HEK293 (cell line): ENCODE results near the gene MAN1B1.

Experiments used
- CTCF ChIA-PET: fragments of 350-600 bp; formaldehyde crosslinking; extraction: SDS; loops from one replicate; lab custom pipeline; 2021; ENCODE audit warnings: antibody characterized with exemption; lab: Yijun Ruan, JAX
- POLR2A ChIA-PET: fragments of 300-600 bp; formaldehyde crosslinking; extraction: SDS; loops from one replicate; lab custom pipeline; 2020; ENCODE audit warnings: antibody characterized with exemption, inconsistent platforms; lab: Yijun Ruan, JAX
- H3K27ac ChIP-seq: fragments of 200-500 bp; sonication (Bioruptor generic); 2 replicates; pipeline ENCODE4 v1.5.1; 2014; ENCODE audit warnings: low read depth, low read length, control low read depth, inconsistent platforms; ENCODE audit errors: extremely low read depth
- H3K36me3 ChIP-seq, 2 experiments: fragments of 200-500 bp in 1 of 2; sonication (Bioruptor generic) in 1 of 2; 1 replicate in 1 of 2; 2 replicates in 1 of 2; pipeline ENCODE4 v1.5.1; 2014 to 2017; ENCODE audit warnings: inconsistent platforms in 2 of 2, low read length in 2 of 2; ENCODE audit not compliant: control insufficient read depth in 2 of 2, insufficient read depth in 1 of 2
- H3K4me1 ChIP-seq: fragments of 200-500 bp; sonication (Bioruptor generic); 2 replicates; pipeline ENCODE4 v1.5.1; 2014; ENCODE audit warnings: mild to moderate bottlenecking, low read length, inconsistent platforms; ENCODE audit not compliant: control insufficient read depth, insufficient read depth
- H3K4me3 ChIP-seq: 2 replicates; pipeline ENCODE4 v1.5.1; 2011; ENCODE audit warnings: low read depth, mild to moderate bottlenecking, control low read depth, low read length, moderate library complexity
- H3K9me3 ChIP-seq: fragments of 200-500 bp; sonication (Bioruptor generic); 2 replicates; pipeline ENCODE4 v1.5.1; 2014; ENCODE audit warnings: low read depth, low read length, inconsistent platforms; ENCODE audit not compliant: control insufficient read depth, insufficient read depth
- EGR2 ChIP-seq: fragments of 450-650 bp; formaldehyde crosslinking; IDR thresholded peaks from 2 replicates; pipeline ENCODE4 v1.5.1; 2016; ENCODE audit warnings: low read depth, missing biosample characterization, missing genetic modification characterization
- GLIS2 ChIP-seq: fragments of 450-650 bp; formaldehyde crosslinking; IDR thresholded peaks from 2 replicates; pipeline ENCODE4 v1.5.1; 2016; ENCODE audit warnings: missing biosample characterization, missing genetic modification characterization
- HIC1 ChIP-seq: fragments of 450-650 bp; formaldehyde crosslinking; IDR thresholded peaks from 2 replicates; pipeline ENCODE4 v1.5.1; 2016; ENCODE audit warnings: missing biosample characterization, missing genetic modification characterization
- KLF7 ChIP-seq: fragments of 450-650 bp; formaldehyde crosslinking; IDR thresholded peaks from 2 replicates; pipeline ENCODE4 v1.5.1; 2016; ENCODE audit warnings: missing biosample characterization, missing genetic modification characterization, borderline replicate concordance
- REPIN1 ChIP-seq: fragments of 450-650 bp; formaldehyde crosslinking; IDR thresholded peaks from 2 replicates; pipeline ENCODE4 v1.5.1; 2017; ENCODE audit warnings: missing biosample characterization, missing genetic modification characterization, low read depth
- ZBTB1 ChIP-seq: fragments of 450-650 bp; formaldehyde crosslinking; IDR thresholded peaks from 2 replicates; pipeline ENCODE4 v1.5.1; 2016; ENCODE audit warnings: missing biosample characterization, missing genetic modification characterization
- ZBTB49 ChIP-seq: fragments of 450-650 bp; formaldehyde crosslinking; IDR thresholded peaks from 2 replicates; pipeline ENCODE4 v1.5.1; 2016; ENCODE audit warnings: missing biosample characterization, missing genetic modification characterization, low read depth
- ZBTB7A ChIP-seq: fragments of 450-650 bp; formaldehyde crosslinking; IDR thresholded peaks from 2 replicates; pipeline ENCODE4 v1.5.1; 2016; ENCODE audit warnings: low read depth, missing biosample characterization, missing genetic modification characterization
- ZBTB8A ChIP-seq: fragments of 450-650 bp; formaldehyde crosslinking; IDR thresholded peaks from 2 replicates; pipeline ENCODE4 v1.5.1; 2016; ENCODE audit warnings: missing biosample characterization, missing genetic modification characterization
- ZIC2 ChIP-seq: fragments of 450-650 bp; formaldehyde crosslinking; IDR thresholded peaks from 2 replicates; pipeline ENCODE4 v1.5.1; 2016; ENCODE audit warnings: missing biosample characterization, missing genetic modification characterization
- ZNF132 ChIP-seq: fragments of 450-650 bp; formaldehyde crosslinking; IDR thresholded peaks from 2 replicates; pipeline ENCODE4 v1.5.1; 2017; ENCODE audit warnings: missing biosample characterization, missing genetic modification characterization, borderline replicate concordance
- ZNF174 ChIP-seq: fragments of 450-650 bp; formaldehyde crosslinking; IDR thresholded peaks from 2 replicates; pipeline ENCODE4 v1.5.0; 2017; ENCODE audit warnings: missing biosample characterization, mild to moderate bottlenecking, missing genetic modification characterization
- ZNF24 ChIP-seq: fragments of 450-650 bp; formaldehyde crosslinking; IDR thresholded peaks from 2 replicates; pipeline ENCODE4 v1.5.1; 2016; ENCODE audit warnings: missing biosample characterization, missing genetic modification characterization
- ZNF248 ChIP-seq: fragments of 450-650 bp; formaldehyde crosslinking; IDR thresholded peaks from 2 replicates; pipeline ENCODE4 v1.5.1; 2017; ENCODE audit warnings: missing biosample characterization, missing genetic modification characterization
- ZNF302 ChIP-seq: fragments of 450-650 bp; formaldehyde crosslinking; IDR thresholded peaks from 2 replicates; pipeline ENCODE4 v1.5.1; 2016; ENCODE audit warnings: missing biosample characterization, missing genetic modification characterization, low read depth
- ZNF324 ChIP-seq: fragments of 450-650 bp; formaldehyde crosslinking; IDR thresholded peaks from 2 replicates; pipeline ENCODE4 v1.5.1; 2016; ENCODE audit warnings: missing biosample characterization, missing genetic modification characterization
- ZNF449 ChIP-seq: fragments of 450-650 bp; formaldehyde crosslinking; IDR thresholded peaks from 2 replicates; pipeline ENCODE4 v1.5.1; 2017; ENCODE audit warnings: missing biosample characterization, mild to moderate bottlenecking, missing genetic modification characterization, moderate library complexity
- ZNF473 ChIP-seq: fragments of 450-650 bp; formaldehyde crosslinking; IDR thresholded peaks from 2 replicates; pipeline ENCODE4 v1.5.1; 2017; ENCODE audit warnings: missing biosample characterization, missing genetic modification characterization
- ZNF558 ChIP-seq: fragments of 450-650 bp; formaldehyde crosslinking; IDR thresholded peaks from 2 replicates; pipeline ENCODE4 v1.5.1; 2016; ENCODE audit warnings: missing biosample characterization, missing genetic modification characterization
- ZNF580 ChIP-seq: fragments of 450-650 bp; formaldehyde crosslinking; IDR thresholded peaks from 2 replicates; pipeline ENCODE4 v1.5.1; 2016; ENCODE audit warnings: missing biosample characterization, missing genetic modification characterization
- ZNF585B ChIP-seq: fragments of 450-650 bp; formaldehyde crosslinking; IDR thresholded peaks from 2 replicates; pipeline ENCODE4 v1.5.1; 2016; ENCODE audit warnings: missing biosample characterization, missing genetic modification characterization
- ZNF596 ChIP-seq: fragments of 450-650 bp; IDR thresholded peaks from 2 replicates; pipeline ENCODE4 v1.5.0; 2018; ENCODE audit warnings: missing biosample characterization, mild to moderate bottlenecking, missing genetic modification characterization, moderate library complexity
- ZNF624 ChIP-seq: fragments of 450-650 bp; formaldehyde crosslinking; IDR thresholded peaks from 2 replicates; pipeline ENCODE4 v1.5.1; 2017; ENCODE audit warnings: missing biosample characterization, missing genetic modification characterization
- ZNF776 ChIP-seq: fragments of 450-650 bp; formaldehyde crosslinking; IDR thresholded peaks from 2 replicates; pipeline ENCODE4 v1.5.0; 2017; ENCODE audit warnings: missing biosample characterization, missing genetic modification characterization, borderline replicate concordance
- ZNF785 ChIP-seq: fragments of 450-650 bp; formaldehyde crosslinking; IDR thresholded peaks from 2 replicates; pipeline ENCODE4 v1.5.1; 2016; ENCODE audit warnings: missing biosample characterization, missing genetic modification characterization
- ZNF830 ChIP-seq: fragments of 450-650 bp; IDR thresholded peaks from 2 replicates; pipeline ENCODE4 v1.5.0; 2018; ENCODE audit warnings: missing biosample characterization, missing genetic modification characterization, low read depth, mild to moderate bottlenecking, moderate library complexity
- TF ChIP-seq, protein P1 (sequence below): IDR thresholded peaks from 2 replicates; pipeline ENCODE4 v1.6.1; 2011; ENCODE audit warnings: mild to moderate bottlenecking, low read depth, low read length, borderline replicate concordance
- TF ChIP-seq, protein P2 (sequence below): fragments of 450-650 bp; formaldehyde crosslinking; IDR thresholded peaks from 2 replicates; pipeline ENCODE4 v1.5.1; 2016; ENCODE audit warnings: missing biosample characterization, missing genetic modification characterization

Gene MAN1B1

DNA sequence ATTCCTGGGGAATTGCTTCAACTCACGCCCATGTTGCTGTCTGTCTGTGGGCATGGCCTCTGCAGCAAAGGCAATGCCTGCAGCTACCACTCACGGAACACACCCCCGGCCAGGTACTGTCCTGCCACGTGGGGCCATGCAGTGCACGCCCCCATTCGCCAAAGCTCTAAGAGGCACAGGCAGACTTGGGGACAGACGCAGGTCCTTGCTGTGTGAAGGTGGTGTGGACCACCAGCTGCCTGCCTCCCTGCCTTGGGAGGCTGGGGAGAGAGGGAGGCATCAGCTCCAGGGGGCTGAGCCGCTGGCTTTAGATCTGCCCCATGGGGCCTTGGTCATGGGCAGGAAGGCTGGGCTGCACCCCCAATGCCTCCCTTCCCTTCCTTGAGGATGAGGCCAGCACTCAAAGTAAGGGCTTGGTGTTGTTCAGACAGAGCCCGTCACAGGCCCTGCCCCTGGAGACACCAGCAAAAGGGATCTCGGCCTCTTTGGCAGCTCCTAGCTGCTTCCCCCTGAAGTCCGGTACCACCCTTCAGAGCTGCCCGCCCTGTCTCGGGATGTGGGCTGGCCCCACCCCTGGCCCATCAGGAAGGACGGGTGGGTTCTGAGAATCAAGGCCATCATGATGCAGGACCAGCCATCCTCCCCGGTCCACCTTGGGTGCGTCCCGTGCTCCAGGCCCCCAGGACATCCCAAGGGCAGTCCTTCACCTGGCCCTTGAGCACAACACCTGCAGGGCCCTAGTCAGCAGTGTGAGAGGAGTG lies 54.4 kb downstream of the MAN1B1 start (continued):
- TF ChIP-seq, protein P1, sequence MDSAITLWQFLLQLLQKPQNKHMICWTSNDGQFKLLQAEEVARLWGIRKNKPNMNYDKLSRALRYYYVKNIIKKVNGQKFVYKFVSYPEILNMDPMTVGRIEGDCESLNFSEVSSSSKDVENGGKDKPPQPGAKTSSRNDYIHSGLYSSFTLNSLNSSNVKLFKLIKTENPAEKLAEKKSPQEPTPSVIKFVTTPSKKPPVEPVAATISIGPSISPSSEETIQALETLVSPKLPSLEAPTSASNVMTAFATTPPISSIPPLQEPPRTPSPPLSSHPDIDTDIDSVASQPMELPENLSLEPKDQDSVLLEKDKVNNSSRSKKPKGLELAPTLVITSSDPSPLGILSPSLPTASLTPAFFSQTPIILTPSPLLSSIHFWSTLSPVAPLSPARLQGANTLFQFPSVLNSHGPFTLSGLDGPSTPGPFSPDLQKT = no peak
- TF ChIP-seq ZNF558 (tag by site-specific recombination) = no peak
- TF ChIP-seq ZNF132 = no peak
- no peak for TF ChIP-seq ZNF830 (tag by site-specific recombination)
- TF ChIP-seq ZNF580 (tag by site-specific recombination) = no peak
- no peak for TF ChIP-seq ZIC2 (tag by site-specific recombination)
- TF ChIP-seq ZNF449 (tag by site-specific recombination) = no peak
- no peak for TF ChIP-seq ZNF776
- TF ChIP-seq ZBTB1 (tag by site-specific recombination) = no peak
- no peak for TF ChIP-seq ZNF248 (tag by site-specific recombination)
- no peak for TF ChIP-seq ZNF624 (tag by site-specific recombination)
- no peak for TF ChIP-seq ZBTB8A
- TF ChIP-seq ZNF596 (tag by site-specific recombination) = no peak
- no peak for TF ChIP-seq ZNF324 (tag by site-specific recombination)
- TF ChIP-seq GLIS2 = peak; percentile 36; the same call in 1 of the 2 replicates
- TF ChIP-seq ZNF302 (tag by site-specific recombination) = no peak
- no peak for TF ChIP-seq ZNF174
- TF ChIP-seq ZBTB49 (tag by site-specific recombination) = no peak

DNA sequence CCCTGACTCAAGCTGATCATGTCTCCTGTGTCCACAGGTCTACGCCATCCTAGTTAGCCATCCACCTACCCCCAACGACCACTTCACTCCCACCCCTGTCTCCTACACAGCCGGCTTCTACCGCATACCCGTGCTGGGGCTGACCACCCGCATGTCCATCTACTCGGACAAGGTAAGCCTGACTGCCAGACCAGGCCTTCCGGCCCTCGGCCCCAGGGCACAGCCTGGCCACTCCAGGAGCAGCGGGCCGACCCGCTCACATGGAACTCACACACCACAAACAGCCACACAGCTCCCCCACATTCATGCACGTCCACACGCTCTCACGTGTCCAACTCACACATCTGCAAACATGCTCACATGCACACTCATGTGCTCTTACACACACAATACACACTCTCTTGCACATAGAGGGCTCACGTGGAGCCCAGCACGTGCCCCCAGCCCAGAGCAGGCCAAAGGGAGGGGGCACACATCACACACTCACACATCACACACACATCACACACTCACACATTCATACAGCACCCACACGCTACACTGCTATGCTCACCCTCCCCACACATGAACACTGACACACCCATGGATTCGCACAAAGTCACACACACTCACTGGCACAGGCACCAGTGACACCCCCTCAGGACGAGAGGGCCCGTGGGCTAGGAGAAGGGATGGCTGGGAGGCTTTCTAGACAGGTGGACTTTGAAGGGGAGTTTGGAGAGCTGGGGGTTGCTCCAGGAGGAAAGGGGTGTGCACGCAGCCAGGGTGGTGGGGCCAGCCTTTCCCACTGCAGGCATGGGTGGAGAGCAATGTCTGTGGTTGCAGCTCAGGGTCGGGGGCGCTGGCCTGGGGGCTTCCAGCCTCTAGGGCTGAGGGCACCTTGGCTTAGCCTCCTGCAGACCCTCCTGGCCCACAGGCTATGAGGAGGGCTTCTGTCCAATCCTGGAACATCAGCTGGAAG lies 55.5 kb downstream of the MAN1B1 start:
- CTCF ChIA-PET = interaction anchor here (0.9 kb wide), 1 partner anchor 53 kb away, joined by 3 read pairs; no protein-coding TSS in a partner anchor
- H3K4me3 ChIP-seq = no peak overlapping the region
- no peaks in the 10 kb centered on the region for H3K36me3 ChIP-seq
- POLR2A ChIA-PET = no interaction called here
- H3K9me3 ChIP-seq = no peaks in the 10 kb centered on the region
- peaks cover 2% of the 10 kb centered on the region; the same call in 1 of the 2 replicates for H3K4me1 ChIP-seq
- H3K27ac ChIP-seq = no peak overlapping the region
- TF ChIP-seq ZBTB7A (tag by site-specific recombination) (no peak), ZNF785 (tag by site-specific recombination) (no peak), ZNF585B (tag by site-specific recombination) (no peak), HIC1 (tag by site-specific recombination) (0 out of 2 replicates have a peak, but pooled peaks have one; percentile 8), EGR2 (peak; percentile 53), REPIN1 (no peak), ZNF24 (tag by site-specific recombination) (no peak), ZNF473 (tag by site-specific recombination) (no peak), KLF7 (tag by site-specific recombination) (no peak)
- TF ChIP-seq, protein P2, sequence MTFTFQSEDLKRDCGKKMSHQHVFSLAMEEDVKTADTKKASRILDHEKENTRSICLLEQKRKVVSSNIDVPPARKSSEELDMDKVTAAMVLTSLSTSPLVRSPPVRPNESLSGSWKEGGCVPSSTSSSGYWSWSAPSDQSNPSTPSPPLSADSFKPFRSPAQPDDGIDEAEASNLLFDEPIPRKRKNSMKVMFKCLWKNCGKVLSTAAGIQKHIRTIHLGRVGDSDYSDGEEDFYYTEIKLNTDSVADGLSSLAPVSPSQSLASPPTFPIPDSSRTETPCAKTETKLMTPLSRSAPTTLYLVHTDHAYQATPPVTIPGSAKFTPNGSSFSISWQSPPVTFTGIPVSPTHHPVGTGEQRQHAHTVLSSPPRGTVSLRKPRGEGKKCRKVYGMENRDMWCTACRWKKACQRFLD = no peak
